PFSK-1 (cell line): ENCODE measurements around the gene RHOD.
A peak's percentile ranks its signal among the peaks of the same experiment; 100 is the strongest.

Experiments used
- FOXP2 ChIP-seq: optimal IDR thresholded peaks from 2 replicates; pipeline ENCODE3; 2011; ENCODE audit warnings: borderline replicate concordance, control low read depth, inconsistent platforms; ENCODE audit not compliant: insufficient read depth; ENCODE audit errors: extremely low read length, extremely low read depth
- POLR2AphosphoS5 ChIP-seq: IDR thresholded peaks from 2 replicates; pipeline ENCODE4 v1.6.1; 2012; ENCODE audit warnings: low read depth, mild to moderate bottlenecking, control low read depth, low read length, moderate library complexity
- SIN3A ChIP-seq: IDR thresholded peaks from 2 replicates; pipeline ENCODE4 v1.6.1; 2012; ENCODE audit warnings: mild to moderate bottlenecking, low read length, moderate library complexity, borderline replicate concordance; ENCODE audit not compliant: insufficient read depth
- TAF1 ChIP-seq: IDR thresholded peaks from 2 replicates; pipeline ENCODE4 v1.6.1; 2012; ENCODE audit warnings: low read length, control low read depth, borderline replicate concordance; ENCODE audit not compliant: insufficient read depth
- TF ChIP-seq, protein P1 (sequence below), 2 experiments: IDR thresholded peaks; 2 replicates each; pipeline versions ENCODE4 v1.6.1 to v1.8.0; 2011 to 2012; ENCODE audit warnings: low read depth in 2 of 2, low read length in 2 of 2, control low read depth in 1 of 2, inconsistent platforms in 1 of 2, mild to moderate bottlenecking in 1 of 2, moderate library complexity in 1 of 2; ENCODE audit not compliant: insufficient read depth in 1 of 2

Gene RHOD

DNA sequence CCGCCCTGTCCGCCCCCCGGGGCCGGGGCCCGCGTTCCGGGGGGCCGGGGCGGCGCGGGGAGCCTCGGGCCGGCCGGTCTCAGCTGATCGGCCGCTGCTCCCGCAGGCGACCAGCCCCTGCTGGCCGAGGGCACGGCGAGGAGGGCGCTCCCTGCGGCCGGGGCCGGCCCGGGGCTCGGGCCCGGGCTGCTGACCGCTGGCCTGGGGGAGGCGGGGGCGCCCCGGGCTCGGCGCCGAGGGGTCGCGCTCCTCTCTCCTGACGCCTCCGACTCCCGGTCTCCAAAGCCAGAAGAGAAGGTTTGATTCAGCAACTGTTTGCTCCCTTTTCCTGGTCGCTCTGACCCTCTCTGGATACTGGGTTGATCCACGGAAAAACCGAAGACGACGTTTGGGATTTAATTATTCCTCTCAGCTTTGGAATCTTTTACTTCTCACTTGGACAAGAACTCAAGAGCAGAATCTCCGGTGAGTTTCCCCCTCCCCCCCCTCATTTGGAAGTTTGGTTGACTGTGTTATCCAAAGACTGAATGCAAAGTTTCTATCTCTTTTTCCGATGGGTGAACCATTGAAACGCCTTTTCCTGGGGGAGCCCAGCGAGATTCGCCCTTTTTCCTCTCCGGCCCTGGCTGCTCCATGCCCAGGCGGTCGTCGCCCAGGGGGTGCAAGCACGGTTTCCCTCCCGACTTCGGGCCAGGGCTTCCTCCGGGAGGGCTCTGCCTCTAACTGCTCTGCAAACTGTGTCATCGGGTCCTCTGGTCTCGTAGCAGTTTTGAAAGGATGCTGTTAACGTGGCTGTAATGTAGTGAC is 63.1 kb downstream of the RHOD start:
- TF ChIP-seq TAF1, result 0 out of 2 replicates have a peak, but pooled peaks have one; percentile 2
- 0 out of 2 replicates have a peak, but pooled peaks have one; percentile 37 for TF ChIP-seq SIN3A
- no peak for TF ChIP-seq FOXP2

DNA sequence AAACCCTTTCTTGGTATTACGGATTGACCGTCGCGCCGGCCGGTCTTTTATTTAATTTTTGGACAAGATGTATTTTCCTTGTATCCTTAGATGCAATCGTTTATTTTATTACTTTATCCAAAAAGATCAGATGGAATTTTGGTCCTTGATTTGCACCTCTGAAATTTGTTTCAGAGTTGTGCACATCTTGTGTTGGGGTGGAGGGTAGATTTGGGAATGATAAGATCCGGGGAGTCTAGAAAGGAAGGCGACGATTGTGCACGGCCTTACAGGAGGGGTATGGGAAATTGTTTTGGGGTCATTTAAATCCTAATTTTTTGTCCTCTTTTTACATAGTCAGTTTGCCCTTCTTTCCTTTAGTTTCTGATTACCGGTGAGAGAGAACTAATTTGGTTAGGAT is 63.8 kb downstream of the RHOD start:
- TF ChIP-seq FOXP2 (no peak), POLR2AphosphoS5 (no peak), TAF1 (no peak), SIN3A (no peak)
- TF ChIP-seq, protein P1, sequence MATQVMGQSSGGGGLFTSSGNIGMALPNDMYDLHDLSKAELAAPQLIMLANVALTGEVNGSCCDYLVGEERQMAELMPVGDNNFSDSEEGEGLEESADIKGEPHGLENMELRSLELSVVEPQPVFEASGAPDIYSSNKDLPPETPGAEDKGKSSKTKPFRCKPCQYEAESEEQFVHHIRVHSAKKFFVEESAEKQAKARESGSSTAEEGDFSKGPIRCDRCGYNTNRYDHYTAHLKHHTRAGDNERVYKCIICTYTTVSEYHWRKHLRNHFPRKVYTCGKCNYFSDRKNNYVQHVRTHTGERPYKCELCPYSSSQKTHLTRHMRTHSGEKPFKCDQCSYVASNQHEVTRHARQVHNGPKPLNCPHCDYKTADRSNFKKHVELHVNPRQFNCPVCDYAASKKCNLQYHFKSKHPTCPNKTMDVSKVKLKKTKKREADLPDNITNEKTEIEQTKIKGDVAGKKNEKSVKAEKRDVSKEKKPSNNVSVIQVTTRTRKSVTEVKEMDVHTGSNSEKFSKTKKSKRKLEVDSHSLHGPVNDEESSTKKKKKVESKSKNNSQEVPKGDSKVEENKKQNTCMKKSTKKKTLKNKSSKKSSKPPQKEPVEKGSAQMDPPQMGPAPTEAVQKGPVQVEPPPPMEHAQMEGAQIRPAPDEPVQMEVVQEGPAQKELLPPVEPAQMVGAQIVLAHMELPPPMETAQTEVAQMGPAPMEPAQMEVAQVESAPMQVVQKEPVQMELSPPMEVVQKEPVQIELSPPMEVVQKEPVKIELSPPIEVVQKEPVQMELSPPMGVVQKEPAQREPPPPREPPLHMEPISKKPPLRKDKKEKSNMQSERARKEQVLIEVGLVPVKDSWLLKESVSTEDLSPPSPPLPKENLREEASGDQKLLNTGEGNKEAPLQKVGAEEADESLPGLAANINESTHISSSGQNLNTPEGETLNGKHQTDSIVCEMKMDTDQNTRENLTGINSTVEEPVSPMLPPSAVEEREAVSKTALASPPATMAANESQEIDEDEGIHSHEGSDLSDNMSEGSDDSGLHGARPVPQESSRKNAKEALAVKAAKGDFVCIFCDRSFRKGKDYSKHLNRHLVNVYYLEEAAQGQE (IDR thresholded peaks at IDR 0.05; ENCODE audit: insufficient read depth in 1 of 2, low read depth in 2 of 2, low read length in 2 of 2), result no peak

DNA sequence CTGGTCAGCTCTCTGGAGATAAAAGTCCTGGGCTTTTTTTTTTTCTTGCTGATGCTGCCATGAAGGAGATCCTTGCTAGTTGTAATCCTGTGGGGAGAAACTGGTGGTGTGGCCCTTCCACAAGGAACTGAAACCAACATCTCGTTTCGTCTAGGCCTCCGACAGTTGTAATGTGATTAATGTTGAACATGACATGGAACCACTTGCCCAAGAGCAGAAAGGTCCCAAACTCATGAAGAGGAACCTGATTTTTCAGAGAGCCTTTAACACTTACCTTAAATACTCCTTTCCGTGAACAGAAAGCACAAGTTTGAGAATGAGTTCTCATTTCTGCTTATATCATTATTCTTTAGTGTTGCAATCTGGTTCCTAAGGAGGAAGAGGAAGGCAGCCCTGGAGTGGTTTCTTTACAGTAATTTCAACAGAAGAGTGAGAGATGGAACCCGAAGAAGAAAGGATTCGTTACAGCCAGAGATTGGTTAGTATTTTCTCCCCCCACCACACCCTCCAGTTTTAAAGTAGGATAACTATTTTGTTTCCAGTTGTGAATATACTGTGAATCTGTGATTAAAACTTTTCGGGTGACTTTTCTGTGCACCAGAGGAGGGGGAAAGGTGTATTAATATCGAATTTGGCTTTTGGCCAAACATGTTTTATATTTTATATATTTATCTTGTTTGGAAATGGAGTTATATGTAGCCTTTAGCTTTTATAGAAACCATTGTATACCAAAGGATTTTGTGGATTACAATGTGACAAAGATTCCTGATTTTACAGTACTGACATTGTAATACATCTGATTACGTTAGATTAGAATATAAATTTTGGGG is 64.4 kb downstream of the RHOD start:
- TF ChIP-seq TAF1 (no peak), POLR2AphosphoS5 (no peak), FOXP2 (no peak), SIN3A (no peak)
- TF ChIP-seq, protein P1 (IDR thresholded peaks at IDR 0.05; ENCODE audit: insufficient read depth in 1 of 2, low read depth in 2 of 2, low read length in 2 of 2), result no peak
